NCI-H1105 treated with DMSO at 0.1 percent for 48 hours (cell line): ENCODE measurements around the gene ZSCAN9.
A peak's percentile ranks its signal among the peaks of the same experiment; 100 is the strongest.

Experiments
- DNase-seq: peaks from one replicate; lab custom pipeline; 2025; lab: John Stamatoyannopoulos, UW

The ZSCAN9 gene

DNA sequence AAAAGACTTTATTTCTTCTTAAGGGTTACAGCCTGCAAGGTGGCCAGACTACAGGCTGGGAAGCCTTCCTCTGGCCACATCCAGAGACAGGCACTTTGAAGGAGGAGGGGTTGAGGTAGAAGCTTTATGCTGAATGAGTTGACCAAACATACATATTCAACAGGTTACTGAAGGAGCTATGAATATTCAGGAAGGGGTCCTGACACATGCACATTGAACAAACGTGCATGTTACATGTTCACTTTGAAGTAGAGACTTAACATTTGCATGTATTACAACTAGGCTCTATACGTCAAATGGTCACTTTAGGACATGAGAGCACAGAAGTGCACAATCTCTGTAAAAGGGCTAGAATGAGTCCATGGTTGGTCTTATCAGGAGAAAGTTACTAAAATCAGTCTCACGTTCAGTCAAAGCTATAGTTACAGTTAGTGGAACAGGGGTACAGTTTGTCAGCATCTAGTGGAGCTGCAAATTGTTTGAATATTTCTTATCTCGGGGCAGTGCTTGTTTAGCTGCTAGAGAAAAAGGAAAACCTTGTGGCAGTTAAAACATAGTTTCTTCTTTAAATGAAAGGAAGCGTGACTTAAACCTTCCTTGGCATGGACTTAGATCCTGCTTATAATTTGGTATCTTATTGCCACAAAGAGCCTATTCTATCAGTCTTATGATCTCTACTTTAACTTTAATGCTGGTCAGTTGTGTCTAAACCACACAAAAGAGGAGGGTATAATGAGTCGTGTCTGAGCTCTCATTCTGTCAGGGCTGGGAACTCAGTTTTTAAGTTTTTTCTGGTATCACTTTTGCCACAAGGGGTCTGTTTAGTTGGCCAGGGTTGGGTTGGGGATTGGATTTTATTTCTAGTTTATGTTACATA lies 4.6 kb upstream of the ZSCAN9 start:
- no peak for DNase-seq

GRCh38 chr6:28224131-28225055 lies 682 bp upstream of the ZSCAN9 start:
- no peak for DNase-seq

GRCh38 chr6:28226460-28226859 lies 1.4 kb downstream of the ZSCAN9 start:
- DNase-seq = no peak

GRCh38 chr6:28232785-28233184 lies 7.7 kb downstream of the ZSCAN9 start:
- no peak for DNase-seq

DNA sequence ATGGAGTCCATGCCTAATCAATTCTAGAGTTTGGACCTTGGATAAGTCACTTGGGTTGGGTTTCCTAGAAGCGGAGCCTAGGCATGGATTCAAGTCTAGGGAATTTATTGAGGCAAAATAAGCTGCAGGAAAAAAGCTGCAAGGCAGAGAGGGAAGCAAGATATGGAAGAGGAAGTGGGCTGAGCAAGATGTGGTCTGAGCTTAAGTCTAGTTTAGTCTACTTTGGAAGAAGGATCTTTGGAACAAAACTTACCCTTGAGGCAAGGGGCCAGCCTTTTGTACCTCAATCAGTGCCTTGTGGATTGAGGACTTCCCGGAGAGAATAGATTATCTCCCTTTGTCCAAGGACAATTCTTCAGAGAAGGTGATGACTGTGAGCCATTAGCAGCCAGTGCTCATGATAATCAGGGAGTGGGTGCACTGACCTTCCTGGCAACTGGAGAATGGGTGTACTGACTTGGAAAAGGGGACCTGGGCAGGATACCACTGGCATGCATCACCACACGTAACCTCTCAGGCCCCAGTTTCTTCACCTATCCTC lies 10.9 kb downstream of the ZSCAN9 start:
- no peak for DNase-seq

- DNase-seq = no peak
These were observed 14.6 kb downstream of the ZSCAN9 start for GRCh38 chr6:28239636-28240035.

- DNase-seq = no peak
These were observed 15.4 kb downstream of the ZSCAN9 start for GRCh38 chr6:28240471-28240870.

- no peak for DNase-seq
These were observed 18.9 kb downstream of the ZSCAN9 start for GRCh38 chr6:28243946-28244345.

DNA sequence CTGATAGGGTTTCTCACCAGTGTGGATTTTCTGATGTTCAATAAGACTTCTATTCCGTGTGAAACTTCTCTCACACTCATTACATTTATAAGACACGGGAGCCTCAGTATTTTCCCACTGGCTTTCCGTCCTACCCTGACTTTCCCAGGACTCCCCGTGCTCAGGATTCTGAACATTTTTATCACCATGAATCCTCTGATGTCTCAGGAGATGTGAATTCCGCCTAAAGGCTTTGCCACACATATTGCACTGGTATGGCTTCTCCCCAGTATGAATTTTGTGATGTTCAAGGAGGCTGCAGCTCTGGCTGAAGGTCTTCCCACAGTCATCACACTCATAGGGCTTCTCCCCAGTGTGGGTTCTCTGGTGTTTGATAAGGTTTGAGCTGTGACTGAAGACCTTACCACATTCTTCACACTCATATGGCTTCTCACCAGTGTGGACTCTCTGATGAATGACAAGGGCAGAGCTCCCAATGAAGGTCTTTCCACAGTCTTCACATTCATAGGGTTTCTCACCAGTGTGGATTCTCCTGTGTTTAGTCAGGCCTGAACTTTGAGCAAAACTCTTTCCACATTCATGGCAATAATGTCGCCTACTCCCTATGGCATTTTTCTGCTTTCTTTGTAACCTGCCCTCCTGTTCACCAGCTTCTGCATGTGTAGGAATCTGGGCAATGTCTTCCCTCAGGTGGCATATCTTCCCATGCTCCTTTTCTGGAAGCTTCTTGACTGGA lies 20.3 kb downstream of the ZSCAN9 start:
- DNase-seq = no peak

DNA sequence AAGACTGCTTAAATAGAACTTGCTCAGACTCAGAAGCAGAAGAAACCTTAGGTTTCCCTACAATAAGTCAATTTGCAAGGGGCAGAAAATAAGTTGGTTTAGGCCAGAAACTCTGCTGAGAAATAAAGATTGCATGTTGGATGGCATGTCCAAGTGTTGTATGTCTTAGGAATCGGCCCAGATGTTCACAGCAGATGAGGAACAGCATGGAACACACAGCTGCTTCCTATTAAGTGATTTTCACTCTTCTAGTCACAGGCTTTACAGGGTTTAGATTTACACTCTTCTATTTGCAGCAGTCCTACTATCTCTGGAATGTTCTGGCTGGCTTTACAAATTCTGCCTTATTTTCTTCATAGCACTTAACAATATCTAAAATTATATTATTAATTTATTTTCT lies 23.8 kb downstream of the ZSCAN9 start:
- no peak for DNase-seq

DNA sequence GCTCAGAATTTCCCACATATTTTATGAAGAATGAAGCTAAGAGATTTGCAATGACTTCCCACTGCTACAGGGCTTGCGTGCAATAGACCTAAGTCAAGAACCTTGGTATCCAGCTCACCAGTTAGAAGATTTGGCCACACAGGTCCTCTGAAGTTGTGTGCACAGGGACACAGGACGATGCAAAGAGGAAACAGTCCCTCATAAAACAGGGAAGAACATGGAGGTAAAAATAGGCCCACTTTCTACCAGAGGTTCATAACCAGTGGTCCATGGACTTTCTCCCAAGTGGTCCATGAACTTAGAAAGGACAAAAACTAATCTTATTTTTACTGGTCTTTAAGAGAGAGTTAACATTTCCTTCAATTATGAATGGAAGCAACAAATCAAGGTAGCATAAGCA lies 25.7 kb downstream of the ZSCAN9 start:
- DNase-seq = no peak

DNA sequence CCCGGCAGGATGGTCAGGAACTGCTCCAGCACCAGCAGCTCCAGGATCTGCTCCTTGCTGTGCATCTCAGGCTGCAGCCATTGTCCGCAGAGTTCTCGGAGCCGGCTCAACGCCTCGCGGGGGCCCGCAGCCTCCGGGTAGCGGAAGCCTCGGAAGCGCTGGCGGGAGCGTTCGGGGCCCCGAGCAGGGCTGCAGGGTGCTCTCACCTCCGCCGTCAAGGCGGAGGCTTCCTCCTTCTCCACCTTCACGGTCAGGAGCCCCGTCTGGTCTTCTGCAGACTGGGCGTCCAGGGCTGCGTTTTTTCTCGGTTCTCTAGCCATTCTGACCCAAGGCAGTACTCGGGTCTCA lies 26.6 kb downstream of the ZSCAN9 start:
- DNase-seq = no peak

- DNase-seq = peak; percentile 86
These were observed 27.2 kb downstream of the ZSCAN9 start, which contains the start of gene ZKSCAN4 for GRCh38 chr6:28252009-28252975. Gene ZKSCAN4 (minus strand): TSS chr6:28252269. CDS start chr6:28251980, 289 bp downstream.

GRCh38 chr6:28254121-28254519 lies 29.0 kb downstream of the ZSCAN9 start:
- DNase-seq = no peak

DNA sequence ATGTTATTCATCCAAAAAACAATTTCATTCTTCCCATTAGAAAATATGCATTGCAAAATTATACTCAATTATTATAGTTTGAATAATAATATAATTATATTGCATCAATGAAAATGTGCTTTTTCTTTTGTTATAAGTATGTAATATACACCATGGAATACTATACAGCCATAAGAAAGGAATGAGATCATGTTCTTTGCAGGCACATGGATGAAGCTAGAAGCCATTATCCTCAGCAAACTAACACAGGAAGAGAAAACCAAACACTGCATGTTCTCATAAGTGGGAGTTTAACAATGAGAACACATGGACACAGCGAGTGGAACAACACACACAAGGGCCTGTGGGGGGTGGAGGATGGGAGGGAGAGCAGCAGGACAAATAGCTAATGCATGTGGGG lies 32.0 kb downstream of the ZSCAN9 start:
- DNase-seq = no peak

DNA sequence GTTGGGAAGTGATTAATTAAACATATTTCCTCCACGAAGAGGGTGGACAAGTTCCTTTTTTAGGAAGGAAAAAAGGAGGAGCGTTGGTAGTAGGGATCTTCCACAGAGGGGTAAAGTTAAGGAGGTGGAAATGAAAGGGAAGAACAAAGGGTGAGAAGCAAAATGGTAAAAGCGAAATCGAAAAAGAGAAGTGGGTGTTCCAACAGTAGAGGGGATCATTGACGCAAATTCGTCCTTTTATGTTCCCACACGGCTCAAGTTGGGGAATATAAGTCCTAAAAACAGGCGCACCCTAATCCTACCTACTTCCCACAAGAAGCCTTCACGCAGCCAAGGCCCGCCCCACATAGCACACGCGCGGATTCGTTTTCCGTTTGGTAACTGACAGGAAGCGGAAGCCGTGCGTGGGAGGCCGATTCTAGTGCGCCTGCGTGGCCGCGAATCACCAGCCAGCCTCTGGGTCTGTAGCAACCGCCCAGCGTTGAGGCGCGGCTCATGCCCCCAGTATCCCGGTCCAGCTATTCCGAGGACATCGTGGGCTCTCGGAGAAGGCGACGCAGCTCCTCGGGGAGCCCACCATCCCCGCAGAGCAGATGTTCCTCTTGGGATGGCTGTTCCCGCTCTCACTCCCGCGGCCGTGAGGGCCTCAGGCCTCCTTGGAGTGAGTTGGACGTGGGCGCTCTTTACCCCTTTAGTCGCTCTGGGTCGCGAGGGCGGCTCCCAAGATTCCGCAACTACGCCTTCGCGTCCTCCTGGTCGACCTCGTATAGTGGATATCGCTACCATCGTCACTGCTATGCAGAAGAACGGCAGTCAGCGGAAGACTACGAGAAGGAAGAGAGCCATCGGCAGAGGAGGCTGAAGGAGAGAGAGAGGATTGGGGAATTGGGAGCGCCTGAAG lies 34.1 kb downstream of the ZSCAN9 start, which contains the start of gene NKAPL:
Gene NKAPL (plus strand): TSS at position 421 of the 901 bp plus-strand sequence. CDS start 75 bp downstream, at position 496.
- no peak for DNase-seq

- no peak for DNase-seq
These were observed 38.8 kb downstream of the ZSCAN9 start for GRCh38 chr6:28263922-28264321.

DNA sequence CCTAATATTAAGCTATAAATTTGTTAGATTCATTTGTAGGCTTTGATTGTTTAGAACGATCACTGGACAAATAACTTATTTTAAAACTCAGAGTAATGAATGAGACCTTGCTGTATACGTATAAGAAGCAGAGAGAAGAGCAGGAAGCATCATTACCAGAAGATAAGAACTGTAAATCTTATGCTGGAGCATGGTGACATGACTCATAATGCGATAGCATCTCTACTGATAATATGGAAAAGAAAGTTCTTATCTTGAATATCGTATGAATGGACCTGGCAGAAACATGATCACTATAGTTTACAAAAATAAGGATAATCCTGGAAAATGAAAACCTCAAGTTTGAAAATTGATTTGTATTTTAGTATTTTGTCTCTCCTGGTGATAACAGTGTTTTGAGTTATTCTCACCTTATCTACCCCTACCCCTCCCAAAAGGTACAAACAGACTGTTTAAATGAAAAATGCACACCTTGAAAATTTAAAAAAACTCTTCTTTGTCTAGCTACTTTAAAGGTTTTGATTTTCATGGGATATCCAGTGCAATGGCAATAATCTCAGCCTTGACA lies 39.8 kb downstream of the ZSCAN9 start:
- no peak for DNase-seq

DNA sequence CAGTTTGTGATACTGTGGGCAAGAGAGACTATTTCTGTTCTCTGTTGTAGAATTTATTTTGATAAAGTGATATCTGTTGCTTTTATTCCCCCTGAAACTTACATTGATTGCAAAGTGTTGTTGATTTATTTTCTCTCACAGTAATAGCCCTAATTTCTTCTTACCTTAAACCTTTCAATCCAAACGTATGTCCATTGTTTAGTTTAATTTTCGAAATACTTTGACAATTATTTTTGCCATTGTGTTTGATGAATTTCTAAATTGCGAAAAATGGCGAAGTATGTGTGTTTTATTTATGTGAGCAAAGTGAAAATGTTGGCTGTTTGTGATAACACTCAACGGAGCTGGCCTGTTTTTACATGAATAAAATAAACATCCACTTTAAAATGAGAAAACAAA lies 41.5 kb downstream of the ZSCAN9 start:
- DNase-seq = no peak
